Mesenchymal stem cell (in vitro differentiated cells and primary cell): ENCODE data around the gene EMILIN3.

ENCODE experiments used
- DNase-seq: peaks from one replicate; pipeline ENCODE4 v3.0.0-alpha.2; 2013
- H2AFZ ChIP-seq: one replicate; pipeline ENCODE4 v1.6.1; 2013; ENCODE audit warnings: low read depth, mild to moderate bottlenecking, control low read depth, inconsistent platforms, low read length, moderate library complexity
- H2AK5ac ChIP-seq: 2 replicates; pipeline ENCODE4 v1.6.1; 2013; ENCODE audit warnings: low read length, moderate library complexity, mild to moderate bottlenecking, inconsistent platforms; ENCODE audit not compliant: severe bottlenecking
- H2BK120ac ChIP-seq: one replicate; pipeline ENCODE4 v1.6.1; 2013; ENCODE audit warnings: low read depth, mild to moderate bottlenecking, inconsistent platforms, low read length, moderate library complexity
- H2BK12ac ChIP-seq, 2 experiments: one replicate each; pipeline ENCODE4 v1.6.1; 2013; ENCODE audit warnings: inconsistent platforms in 2 of 2, low read length in 2 of 2, mild to moderate bottlenecking in 2 of 2, moderate library complexity in 2 of 2, control low read depth in 1 of 2
- H2BK15ac ChIP-seq: one replicate; pipeline ENCODE4 v1.6.1; 2013; ENCODE audit warnings: mild to moderate bottlenecking, low read depth, inconsistent platforms; ENCODE audit not compliant: poor library complexity, severe bottlenecking
- H2BK5ac ChIP-seq: 2 replicates; pipeline ENCODE4 v1.6.1; 2013; ENCODE audit warnings: low read depth, mild to moderate bottlenecking, low read length, control low read depth, inconsistent platforms; ENCODE audit not compliant: poor library complexity, severe bottlenecking
- H3K14ac ChIP-seq, 2 experiments: one replicate each; pipeline ENCODE4 v1.6.1; 2013; ENCODE audit warnings: inconsistent platforms in 2 of 2, low read length in 2 of 2, control low read depth in 1 of 2, mild to moderate bottlenecking in 1 of 2, moderate library complexity in 1 of 2
- H3K18ac ChIP-seq, 2 experiments: one replicate each; pipeline ENCODE4 v1.6.1; 2013; ENCODE audit warnings: inconsistent platforms in 2 of 2, low read length in 2 of 2, control low read depth in 1 of 2, low read depth in 1 of 2, mild to moderate bottlenecking in 1 of 2
- H3K23ac ChIP-seq, 2 experiments: one replicate each; pipeline ENCODE4 v1.6.1; 2013; ENCODE audit warnings: inconsistent platforms in 2 of 2, low read length in 2 of 2, mild to moderate bottlenecking in 2 of 2, moderate library complexity in 2 of 2, control low read depth in 1 of 2
- H3K27ac ChIP-seq: 2 replicates; pipeline ENCODE4 v1.5.1; 2013; ENCODE audit warnings: mild to moderate bottlenecking, moderate library complexity, low read length, control low read depth, inconsistent platforms; ENCODE audit not compliant: poor library complexity, severe bottlenecking
- H3K27me3 ChIP-seq, 2 experiments: 2 replicates each; pipeline versions ENCODE4 v1.6.1 to v1.7.0; 2013; ENCODE audit warnings: low read length in 2 of 2, mild to moderate bottlenecking in 2 of 2, moderate library complexity in 2 of 2, control low read depth in 1 of 2, inconsistent platforms in 1 of 2; ENCODE audit not compliant: control insufficient read depth in 1 of 2, insufficient read depth in 1 of 2
- H3K36me3 ChIP-seq, 2 experiments: 2 replicates each; pipeline versions ENCODE4 v1.6.1 to v1.7.0; 2013; ENCODE audit warnings: low read length in 2 of 2, control low read depth in 1 of 2, inconsistent platforms in 1 of 2, low read depth in 1 of 2, mild to moderate bottlenecking in 1 of 2; ENCODE audit not compliant: insufficient read depth in 2 of 2, control insufficient read depth in 1 of 2
- H3K4ac ChIP-seq, 2 experiments: one replicate each; pipeline ENCODE4 v1.6.1; 2013; ENCODE audit warnings: inconsistent platforms in 2 of 2, low read length in 2 of 2, mild to moderate bottlenecking in 2 of 2, moderate library complexity in 2 of 2, control low read depth in 1 of 2, low read depth in 1 of 2
- H3K4me1 ChIP-seq: 2 replicates; pipeline ENCODE4 v1.6.1; 2013; ENCODE audit warnings: low read depth, low read length, control low read depth; ENCODE audit not compliant: control insufficient read depth, insufficient read depth
- H3K4me2 ChIP-seq: 2 replicates; pipeline ENCODE4 v1.6.1; 2013; ENCODE audit warnings: low read length, mild to moderate bottlenecking, inconsistent platforms; ENCODE audit not compliant: poor library complexity, severe bottlenecking
- H3K4me3 ChIP-seq, 2 experiments: 2 replicates each; pipeline versions ENCODE4 v1.5.1 to v1.7.0; 2013; ENCODE audit warnings: low read length in 2 of 2, mild to moderate bottlenecking in 2 of 2, control low read depth in 1 of 2, low read depth in 1 of 2; ENCODE audit not compliant: insufficient read depth in 1 of 2
- H3K79me1 ChIP-seq: replicated peaks from 2 replicates; pipeline ENCODE4 v1.6.1; 2013; ENCODE audit warnings: mild to moderate bottlenecking, control low read depth, low read length, inconsistent platforms; ENCODE audit not compliant: poor library complexity, severe bottlenecking
- H3K9ac ChIP-seq: 2 replicates; pipeline ENCODE4 v1.7.0; 2013; ENCODE audit warnings: mild to moderate bottlenecking, low read length, moderate library complexity
- H3K9me3 ChIP-seq: 2 replicates; pipeline ENCODE4 v1.7.0; 2013; ENCODE audit warnings: mild to moderate bottlenecking, low read length; ENCODE audit not compliant: control insufficient read depth
- H4K8ac ChIP-seq: one replicate; pipeline ENCODE4 v1.6.1; 2013; ENCODE audit warnings: inconsistent platforms, mild to moderate bottlenecking, low read length, moderate library complexity
- H4K91ac ChIP-seq: one replicate; pipeline ENCODE4 v1.6.1; 2013; ENCODE audit warnings: mild to moderate bottlenecking, low read length, inconsistent platforms
- WGBS: methylation state at CpG from one replicate; pipeline ENCODE4 v1.1.7; 2013; ENCODE audit warnings: mixed read lengths; 5-methylcytosine and 5-hydroxymethylcytosine counted together

The EMILIN3 gene

DNA sequence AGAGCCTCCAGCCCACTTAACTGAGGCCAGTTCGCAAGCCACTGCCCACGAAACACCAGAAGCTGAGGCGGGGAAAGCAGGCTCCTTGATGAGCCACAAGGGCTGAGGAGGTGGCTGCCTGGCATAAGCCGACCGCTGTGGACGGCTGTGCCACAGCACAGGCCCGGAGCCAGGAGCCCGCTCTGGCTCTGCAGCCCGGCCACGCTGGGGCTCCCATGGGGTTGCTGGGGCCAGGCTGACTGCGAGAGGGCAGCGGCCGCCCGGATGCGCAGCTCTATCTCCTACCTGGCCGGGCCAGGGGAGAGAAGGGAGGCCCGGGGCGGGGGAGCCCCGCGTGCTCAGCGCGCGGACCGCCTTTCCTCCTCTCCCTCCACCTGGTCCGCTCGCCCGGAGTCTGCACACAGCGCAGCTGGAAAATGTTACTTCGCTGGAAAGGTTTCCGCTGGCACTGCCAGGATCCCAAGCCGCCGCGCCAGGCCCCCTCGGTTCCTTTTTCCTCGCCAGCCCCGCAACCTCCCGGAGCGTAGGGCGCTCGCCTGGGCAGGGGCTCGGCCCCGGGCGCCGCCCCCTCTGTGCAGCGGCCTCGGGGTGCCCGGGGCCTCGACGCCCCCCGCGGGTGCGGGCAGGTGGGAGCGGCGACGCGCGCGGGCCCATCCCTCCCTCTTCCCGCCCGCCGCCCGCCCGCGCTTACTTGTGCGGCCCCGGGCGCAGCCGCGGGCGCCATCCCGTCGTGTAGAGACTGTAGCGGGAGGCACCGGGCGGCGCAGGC, 657 bp downstream of the EMILIN3 start:
- H2AFZ ChIP-seq = no peak overlapping the region
- no peak overlapping the region for H3K14ac ChIP-seq
- 11% methylated on average over 31 of the region's 76 CpGs for WGBS
- no peak overlapping the region for H2BK120ac ChIP-seq
- H3K27me3 ChIP-seq = peaks cover 49 to 60% of the 10 kb centered on the region in 2 experiments
- H2BK5ac ChIP-seq = no peak overlapping the region
- H3K4me3 ChIP-seq = peak overlapping the region in 1 of 2 experiments; percentile 29
- no peak overlapping the region for H2BK15ac ChIP-seq
- H2AK5ac ChIP-seq = no peak overlapping the region
- H3K79me1 ChIP-seq = no peaks in the 10 kb centered on the region
- no peak overlapping the region for H4K8ac ChIP-seq
- H3K23ac ChIP-seq = no peak overlapping the region
- no peak for DNase-seq
- H3K4me2 ChIP-seq = peak overlapping the region; percentile 67
- H4K91ac ChIP-seq = no peak overlapping the region
- H3K4me1 ChIP-seq = peaks cover 14% of the 10 kb centered on the region
- H3K36me3 ChIP-seq = peaks cover 0 to 6% of the 10 kb centered on the region in 2 experiments
- H3K27ac ChIP-seq = no peak overlapping the region
- no peaks in the 10 kb centered on the region for H3K9me3 ChIP-seq
- H3K4ac ChIP-seq = no peak overlapping the region
- H3K18ac ChIP-seq = no peak overlapping the region
- no peak overlapping the region for H2BK12ac ChIP-seq
- no peak overlapping the region for H3K9ac ChIP-seq

DNA sequence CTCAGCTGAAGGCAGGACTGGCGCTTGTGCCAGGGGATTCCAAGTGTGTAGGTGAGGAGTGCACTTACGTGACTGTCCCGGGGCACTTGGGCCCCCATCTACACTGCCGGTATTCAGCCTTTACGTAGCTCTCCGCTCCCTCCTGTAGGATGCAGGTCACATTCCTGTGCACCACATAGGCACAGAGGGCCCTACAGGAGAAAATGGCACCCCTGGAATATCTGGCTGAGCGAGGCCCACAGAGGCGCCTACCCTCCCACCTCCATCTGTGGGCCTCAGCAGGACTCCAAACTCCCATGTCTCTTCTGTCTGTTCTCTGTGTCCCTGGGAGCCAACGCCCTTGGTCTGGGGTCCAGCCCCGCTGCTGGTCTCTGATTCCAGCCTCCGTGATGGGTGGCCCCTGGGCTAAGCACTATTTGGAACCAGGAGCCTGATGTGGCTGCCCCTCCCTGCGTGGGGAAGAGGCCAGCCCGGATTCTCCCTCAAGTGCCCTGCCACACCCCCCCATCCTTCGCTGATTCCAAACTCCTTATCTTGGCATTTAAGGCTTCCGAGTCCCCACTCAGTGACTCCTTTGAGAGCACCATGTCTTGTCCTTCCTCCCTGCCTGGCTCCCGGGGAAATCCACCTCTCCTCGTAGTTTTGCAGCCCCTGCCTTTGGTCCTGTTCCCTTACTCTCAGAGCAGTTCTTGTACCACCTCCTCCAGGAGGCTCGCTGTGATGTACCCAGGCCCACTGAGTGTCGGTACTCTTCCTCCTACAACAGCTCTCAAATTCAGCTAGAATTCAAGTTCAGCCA, 1.5 kb downstream of the EMILIN3 start:
- no peak overlapping the region for H3K4me3 ChIP-seq
- H2BK12ac ChIP-seq = no peak overlapping the region
- H3K36me3 ChIP-seq = peaks cover 0 to 11% of the 10 kb centered on the region in 2 experiments
- H2BK120ac ChIP-seq = no peak overlapping the region
- no peak overlapping the region for H2AK5ac ChIP-seq
- WGBS = 80% methylated on average over 19 of the region's 19 CpGs
- peaks cover 15% of the 10 kb centered on the region for H3K4me1 ChIP-seq
- DNase-seq = no peak
- no peak overlapping the region for H2BK15ac ChIP-seq
- H3K18ac ChIP-seq = no peak overlapping the region
- H3K27ac ChIP-seq = no peak overlapping the region
- no peak overlapping the region for H2AFZ ChIP-seq
- H3K9ac ChIP-seq = no peak overlapping the region
- H3K9me3 ChIP-seq = no peaks in the 10 kb centered on the region
- no peak overlapping the region for H3K14ac ChIP-seq
- no peak overlapping the region for H3K23ac ChIP-seq
- no peak overlapping the region for H4K8ac ChIP-seq
- H3K27me3 ChIP-seq = peaks cover 49 to 57% of the 10 kb centered on the region in 2 experiments
- H4K91ac ChIP-seq = no peak overlapping the region
- no peaks in the 10 kb centered on the region for H3K79me1 ChIP-seq
- no peak overlapping the region for H3K4me2 ChIP-seq
- no peak overlapping the region for H2BK5ac ChIP-seq
- no peak overlapping the region for H3K4ac ChIP-seq

DNA sequence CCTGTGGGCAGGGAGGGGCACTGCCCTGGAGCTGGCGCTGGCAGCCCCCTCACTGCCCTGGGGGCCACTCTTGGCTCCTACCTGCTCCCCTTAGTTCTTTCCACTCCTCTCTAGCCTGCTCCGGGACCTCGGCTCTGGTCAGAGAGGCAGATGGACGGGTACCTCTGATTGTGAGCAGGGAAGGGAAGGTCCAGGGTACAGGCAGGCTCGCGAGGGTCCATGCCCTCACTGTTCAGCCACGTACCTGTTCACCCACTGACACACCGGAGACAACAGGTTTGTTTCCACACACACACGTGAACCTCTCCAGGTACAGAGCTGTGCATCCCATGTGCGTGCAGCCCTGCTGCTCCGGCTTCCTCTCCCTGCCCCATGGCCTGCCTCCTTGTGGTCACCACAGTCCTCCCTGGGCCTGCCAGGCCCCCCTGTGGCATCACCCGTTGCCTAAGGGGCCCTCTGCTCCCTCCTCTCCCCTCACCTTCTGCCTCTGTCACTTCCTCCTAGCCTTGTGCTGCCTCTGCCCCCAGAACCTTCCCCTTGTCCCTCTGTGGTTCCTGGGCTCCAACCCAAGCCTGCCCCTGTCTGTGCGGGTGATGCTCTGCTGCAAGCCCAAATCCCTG, 2.3 kb downstream of the EMILIN3 start:
- H3K23ac ChIP-seq = no peak overlapping the region
- WGBS = 84% methylated on average over 12 of the region's 13 CpGs
- no peak overlapping the region for H2BK5ac ChIP-seq

DNA sequence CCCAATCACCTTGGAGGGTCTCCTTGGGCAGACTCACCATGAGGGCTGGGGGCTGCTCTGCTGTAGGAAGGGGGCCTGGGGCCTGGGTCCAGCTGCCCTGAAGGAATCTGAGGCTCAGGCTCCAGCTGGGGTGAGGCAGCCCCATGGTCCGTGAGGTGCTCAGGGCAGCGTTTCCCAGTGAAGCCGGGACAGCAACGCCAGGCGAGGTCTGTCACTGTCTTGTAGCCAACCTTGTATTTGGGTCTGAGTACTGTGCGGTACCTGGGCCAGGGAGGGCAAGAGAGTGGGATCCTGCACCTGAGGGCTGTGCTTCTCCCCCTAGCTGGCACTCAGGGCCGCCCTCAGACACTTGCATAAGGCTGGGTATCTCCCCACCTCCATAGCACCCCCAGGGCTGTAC, 3.0 kb downstream of the EMILIN3 start:
- DNase-seq = no peak
- Histone ChIP-seq H4K91ac (no peak overlapping the region), H3K23ac (no peak overlapping the region)

More for the DNA sequence above, 2.3 kb downstream of the EMILIN3 start:
- no peak overlapping the region for H4K91ac ChIP-seq
- no peaks in the 10 kb centered on the region for H3K9me3 ChIP-seq
- H2AFZ ChIP-seq = no peak overlapping the region
- H3K4ac ChIP-seq = no peak overlapping the region
- H3K4me1 ChIP-seq = peaks cover 15% of the 10 kb centered on the region
- no peak overlapping the region for H2BK120ac ChIP-seq
- no peak overlapping the region for H2BK12ac ChIP-seq
- H3K27ac ChIP-seq = no peak overlapping the region
- H3K9ac ChIP-seq = no peak overlapping the region
- no peak overlapping the region for H3K4me2 ChIP-seq
- H3K36me3 ChIP-seq = peaks cover 0 to 18% of the 10 kb centered on the region in 2 experiments
- H3K14ac ChIP-seq = no peak overlapping the region
- H2BK15ac ChIP-seq = no peak overlapping the region
- H2AK5ac ChIP-seq = no peak overlapping the region
- DNase-seq = no peak
- H3K18ac ChIP-seq = no peak overlapping the region
- no peak overlapping the region for H3K4me3 ChIP-seq
- H3K79me1 ChIP-seq = no peaks in the 10 kb centered on the region
- H4K8ac ChIP-seq = no peak overlapping the region
- peaks cover 44 to 49% of the 10 kb centered on the region in 2 experiments for H3K27me3 ChIP-seq

More for the DNA sequence above, 3.0 kb downstream of the EMILIN3 start:
- Histone ChIP-seq H3K4me1 (peaks cover 15% of the 10 kb centered on the region), H3K27me3 (peaks cover 42 to 43% of the 10 kb centered on the region in 2 experiments), H3K14ac (peak overlapping the region in 1 of 2 experiments; percentile 53), H3K18ac (no peak overlapping the region), H2AFZ (no peak overlapping the region), H4K8ac (no peak overlapping the region), H3K9ac (no peak overlapping the region), H2BK15ac (no peak overlapping the region), H3K27ac (no peak overlapping the region), H2BK5ac (no peak overlapping the region), H3K79me1 (no peaks in the 10 kb centered on the region), H3K4ac (no peak overlapping the region), H2BK12ac (no peak overlapping the region), H2AK5ac (no peak overlapping the region), H3K4me2 (no peak overlapping the region), H2BK120ac (no peak overlapping the region), H3K9me3 (no peaks in the 10 kb centered on the region), H3K4me3 (no peak overlapping the region), H3K36me3 (peaks cover under 1 to 22% of the 10 kb centered on the region in 2 experiments)
- 100% methylated on average over 1 of the region's 7 CpGs for WGBS
